ENCODE measurements around the gene TBC1D17. TPM values are rescaled to one million over a fixed set of nuclear protein-coding genes. Genes with fewer than 3 reads are reported as not detected.

TBC1D17 gene
- total RNA-seq, 1 donor from 2014 or later: 8.3 TPM

DNA sequence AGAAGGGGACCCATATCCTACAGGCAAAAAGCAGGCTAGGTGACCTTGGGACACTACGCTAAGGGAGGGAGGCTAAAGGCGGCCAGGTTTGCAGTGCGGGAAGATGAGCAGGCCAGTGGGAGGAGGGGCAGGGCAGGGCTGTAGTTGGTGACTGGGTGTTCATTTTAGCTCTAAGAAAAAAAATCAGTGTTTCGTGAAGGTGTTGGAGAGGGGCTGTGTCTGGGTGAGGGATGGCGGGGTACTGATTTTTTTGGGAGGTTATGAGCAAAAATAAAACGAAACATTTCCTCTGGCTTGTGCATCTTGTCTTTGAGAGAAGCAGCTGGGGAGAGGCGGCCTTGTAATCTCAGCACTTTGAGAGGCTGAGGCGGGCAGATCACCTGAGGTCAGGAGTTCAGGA is 56.1 kb downstream of the TBC1D17 start:
- no peak for DNase-seq (ENCODE audit: low read depth in 2 of 2)

DNA sequence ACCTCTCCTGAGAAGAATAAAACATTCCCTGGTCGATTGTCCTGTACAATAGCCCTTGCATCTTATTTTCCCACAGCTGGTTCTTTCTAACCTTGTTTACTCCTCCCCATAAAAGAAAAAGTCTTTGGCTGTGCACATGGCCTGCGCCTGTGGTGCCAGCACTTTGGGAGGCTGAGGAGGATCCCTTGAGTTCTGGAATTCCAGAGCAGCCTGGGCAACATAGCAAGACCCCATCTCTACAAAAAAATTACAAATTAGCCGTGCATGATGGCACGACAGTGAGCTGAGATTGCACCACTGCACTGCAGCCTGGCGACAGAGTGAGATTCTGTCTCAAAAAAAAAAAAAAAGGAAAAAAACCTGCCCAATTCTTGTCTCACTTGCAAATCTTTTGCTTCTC is 59.0 kb downstream of the TBC1D17 start:
- DNase-seq (ENCODE audit: low read depth in 2 of 2): no peak

DNA sequence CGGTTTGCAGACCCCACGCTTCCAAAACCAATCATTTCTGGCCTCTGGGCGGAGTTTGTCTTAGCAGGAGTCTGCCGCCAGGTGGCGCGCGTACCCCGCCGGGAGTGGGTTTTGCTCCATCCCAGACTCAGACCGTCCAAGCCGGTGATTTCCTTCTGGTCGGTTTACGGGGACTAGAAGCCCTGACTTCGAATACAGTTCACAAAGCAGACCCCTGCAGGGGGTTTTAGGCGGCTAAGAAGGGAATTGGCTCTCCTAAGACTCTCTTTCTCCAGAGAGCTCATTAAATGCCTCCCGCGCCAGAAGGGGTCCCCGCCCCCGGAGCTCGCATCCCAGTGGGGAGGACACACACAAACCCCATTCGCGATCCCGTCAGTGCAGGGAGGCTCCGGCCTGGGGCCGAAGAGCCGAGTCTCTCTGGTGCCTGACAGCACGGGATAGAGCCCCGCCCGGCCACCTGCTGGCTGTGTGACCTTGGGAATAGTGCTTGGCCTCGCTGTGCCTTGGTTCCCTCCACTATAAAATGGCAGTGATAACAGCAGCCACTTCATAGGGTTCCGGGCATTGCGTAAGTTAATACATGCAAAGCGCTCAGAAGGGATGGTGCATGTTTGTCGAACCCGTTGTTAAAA is 60.4 kb downstream of the TBC1D17 start:
- peak; percentile 70 to 78 for DNase-seq (ENCODE audit: low read depth in 2 of 2)

Other genes with a start within 250 kb of the TBC1D17 start
- 18.1 and 18.3 TPM in 2 replicates for gene RRAS, start 237.6 kb upstream of the TBC1D17 start, total RNA-seq
- 5.0 and 6.3 TPM in 2 replicates for gene SCAF1, start 235.5 kb upstream of the TBC1D17 start, total RNA-seq
- 26.8 and 43.1 TPM in 2 replicates for gene IRF3, start 211.8 kb upstream of the TBC1D17 start, total RNA-seq
- gene BCL2L12, start 211.8 kb upstream of the TBC1D17 start, total RNA-seq: 3.4 and 4.8 TPM in 2 replicates
- 257 and 308 TPM in 2 replicates for gene PRMT1, start 200.4 kb upstream of the TBC1D17 start, total RNA-seq
- 0.22 and 0.40 TPM in 2 replicates for gene ADM5, start 188.1 kb upstream of the TBC1D17 start, total RNA-seq
- gene CPT1C, start 186.6 kb upstream of the TBC1D17 start, total RNA-seq: 14.1 and 14.4 TPM in 2 replicates
- gene TSKS, start 114.4 kb upstream of the TBC1D17 start, total RNA-seq: under 0.01 TPM in 2 replicates
- gene AP2A1, start 110.7 kb upstream of the TBC1D17 start, total RNA-seq: 37.1 and 41.6 TPM in 2 replicates
- gene FUZ, start 64.4 kb upstream of the TBC1D17 start, total RNA-seq: 11.6 and 14.3 TPM in 2 replicates
- 7.6 and 9.9 TPM in 2 replicates for gene MED25, start 59.4 kb upstream of the TBC1D17 start, total RNA-seq
- 42.1 and 49.6 TPM in 2 replicates for gene PTOV1, start 26.5 kb upstream of the TBC1D17 start, total RNA-seq
- gene PNKP, start 10.1 kb upstream of the TBC1D17 start, total RNA-seq: 25.5 and 27.4 TPM in 2 replicates
- gene AKT1S1, start 347 bp upstream of the TBC1D17 start, total RNA-seq: 5.7 and 8.1 TPM in 2 replicates
- 0.40 and 1.7 TPM in 2 replicates for gene IL4I1, start 19.2 kb downstream of the TBC1D17 start, total RNA-seq
- gene ATF5, start 51.5 kb downstream of the TBC1D17 start, total RNA-seq: 2.4 and 3.4 TPM in 2 replicates
- gene NUP62, start 51.8 kb downstream of the TBC1D17 start, total RNA-seq: 14.4 and 18.1 TPM in 2 replicates
- not detected in 2 replicates for gene SIGLEC11, start 83.5 kb downstream of the TBC1D17 start, total RNA-seq
- gene VRK3, start 147.7 kb downstream of the TBC1D17 start, total RNA-seq: 13.7 and 18.3 TPM in 2 replicates
- 3.7 and 4.6 TPM in 2 replicates for gene ZNF473, start 148.3 kb downstream of the TBC1D17 start, total RNA-seq

Data from lung microvascular endothelial cell (primary cell).